Esophagus squamous epithelium (tissue), 4 donors: Measurements from ENCODE around the gene NAP1L4.

ENCODE experiments used
- CTCF ChIP-seq, 6 experiments: fragments of 450-650 bp in 4 of 6; fragments of 200-600 bp in 2 of 6; sonication (generic) in 2 of 6; IDR thresholded peaks; one replicate each; pipeline ENCODE4 v1.5.1; 2016 to 2019; ENCODE audit warnings: antibody characterized with exemption in 6 of 6, mild to moderate bottlenecking in 4 of 6, moderate library complexity in 4 of 6
- POLR2A ChIP-seq, 4 donors: fragments of 450-650 bp; IDR thresholded peaks; one replicate each; pipeline ENCODE4 v1.6.1; 2017; ENCODE audit warnings: antibody characterized with exemption in 4 of 4, mild to moderate bottlenecking in 4 of 4, moderate library complexity in 3 of 4

DNA sequence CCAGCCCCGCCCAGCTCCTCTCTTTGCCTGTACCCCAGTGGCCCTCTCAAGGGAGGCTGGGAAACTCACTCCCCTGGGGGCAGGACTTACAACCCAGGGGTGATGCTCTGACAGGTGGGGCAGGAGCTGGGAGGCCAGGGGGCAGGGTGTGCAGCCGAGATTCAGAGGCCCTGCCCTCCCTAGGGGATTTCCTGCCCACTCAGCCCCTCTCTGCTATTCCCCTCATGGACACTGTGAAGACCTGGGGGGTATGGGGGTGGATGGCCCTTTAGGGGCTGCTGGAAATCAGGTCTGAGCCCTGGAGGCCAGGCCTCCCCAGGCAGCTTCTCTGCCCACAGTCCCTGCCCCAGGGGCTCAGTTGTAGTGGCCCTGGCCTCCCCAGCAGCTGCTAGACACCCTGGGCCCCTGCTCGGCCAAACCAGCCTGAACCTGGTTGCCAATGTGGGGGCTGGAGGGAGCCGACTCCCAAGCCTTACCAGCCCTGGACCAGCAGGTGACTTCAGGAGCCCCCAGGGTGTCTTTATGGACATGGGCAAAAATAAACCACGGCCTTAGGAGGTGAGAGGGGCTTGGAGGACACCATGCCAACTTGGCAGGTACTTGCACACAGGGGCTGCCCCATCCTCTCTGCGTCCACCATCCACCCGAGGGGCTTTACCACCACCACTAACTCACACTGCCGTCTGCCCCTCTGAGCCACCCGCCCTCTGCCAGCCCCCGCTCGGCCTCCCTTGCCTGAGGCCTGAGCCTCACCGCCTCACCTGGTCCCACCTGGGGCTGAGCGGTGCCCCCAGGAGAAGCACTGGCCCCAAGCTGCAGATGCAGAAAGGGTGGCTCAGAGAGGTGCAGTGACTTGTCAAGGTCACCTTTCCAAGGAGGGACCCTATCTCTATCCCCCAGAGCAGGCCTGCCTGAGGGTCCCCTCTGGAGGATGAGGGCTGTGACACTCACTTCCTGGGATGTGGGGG is 60.1 kb downstream of the NAP1L4 start:
- TF ChIP-seq POLR2A (IDR thresholded peaks at IDR 0.05) = no peak
- TF ChIP-seq CTCF (IDR thresholded peaks at IDR 0.05) = no peak
